Lower lobe of right lung (tissue), 2 donors: Measurements from ENCODE around the gene SLAMF9. TPM values are rescaled to one million over a fixed set of nuclear protein-coding genes. Genes with fewer than 3 reads are reported as not detected.

ENCODE experiments used
- ATAC-seq, 2 donors: fragments of 200-7000 bp; cut with Tn5 transposase; one replicate each; pipeline ENCODE4 v1.9.1; 2020 to 2022; ENCODE audit warnings: mild to moderate bottlenecking in 2 of 2, moderate library complexity in 2 of 2
- DNase-seq: peaks from one replicate; pipeline ENCODE4 v3.0.0-alpha.2; 2020
- H3K27ac ChIP-seq: fragments of 200-600 bp; one replicate; pipeline ENCODE4 v1.8.0; 2022
- H3K27me3 ChIP-seq: fragments of 200-600 bp; one replicate; pipeline ENCODE4 v1.8.0; 2022; ENCODE audit warnings: low read depth
- H3K36me3 ChIP-seq: fragments of 200-600 bp; one replicate; pipeline ENCODE4 v1.8.0; 2022; ENCODE audit warnings: mild to moderate bottlenecking
- H3K4me1 ChIP-seq: fragments of 200-600 bp; one replicate; pipeline ENCODE4 v1.8.0; 2022
- H3K4me3 ChIP-seq: fragments of 200-600 bp; one replicate; pipeline ENCODE4 v1.8.0; 2022; ENCODE audit warnings: mild to moderate bottlenecking
- H3K9me3 ChIP-seq: fragments of 200-600 bp; one replicate; pipeline ENCODE4 v1.8.0; 2022
- CTCF ChIP-seq: fragments of 200-600 bp; IDR thresholded peaks from one replicate; pipeline ENCODE4 v1.8.0; 2022; ENCODE audit warnings: antibody characterized with exemption, mild to moderate bottlenecking
- intact Hi-C: fragments of 100-400 bp; cut with DNase I; formaldehyde crosslinking; loops from one replicate; pipeline ENCODE4 v1.11.0; 2022
- total RNA-seq: library from RNA; stranded (reverse); fragmentation: NEBNext Ultra II Directional; extraction: Animal tissue kit (Norgen Biotek cat#: 25700); gene quantifications from one replicate; pipeline ENCODE4 v1.2.1, GENCODE V29; 2021
- donor health status: DM: no; HTN: yes; CAD: no; lungs with severe emphysema.

SLAMF9 gene
- total RNA-seq, 1 donor from 2014 or later = not detected

GRCh38 chr1:159902541-159902940 lies 51.5 kb downstream of the SLAMF9 start:
- TF ChIP-seq CTCF = no peak
- DNase-seq (no peak), ATAC-seq (no peak)
- Histone ChIP-seq H3K36me3 (no peaks in the 10 kb centered on the region), H3K27ac (no peak overlapping the region), H3K27me3 (no peaks in the 10 kb centered on the region), H3K4me1 (peaks cover 28% of the 10 kb centered on the region), H3K4me3 (no peak overlapping the region), H3K9me3 (no peaks in the 10 kb centered on the region)
- intact Hi-C loops = no loop called here

Other genes starting within 250 kb of the SLAMF9 start
- not detected for gene CRP, start 239.6 kb downstream of the SLAMF9 start, total RNA-seq
- 55.5 TPM for gene DUSP23, start 173.3 kb downstream of the SLAMF9 start, total RNA-seq
- 2.3 TPM for gene FCRL6, start 151.9 kb downstream of the SLAMF9 start, total RNA-seq
- 51.2 TPM for gene SLAMF8, start 127.4 kb downstream of the SLAMF9 start, total RNA-seq
- gene VSIG8, start 91.6 kb downstream of the SLAMF9 start, total RNA-seq = 0.35 TPM
- 10.2 TPM for gene CFAP45, start 54.1 kb downstream of the SLAMF9 start, total RNA-seq
- 451 TPM for gene TAGLN2, start 28.7 kb downstream of the SLAMF9 start, total RNA-seq
- gene IGSF9, start 8.6 kb downstream of the SLAMF9 start, total RNA-seq = 2.0 TPM
- 6.9 TPM for gene PIGM, start 77.8 kb upstream of the SLAMF9 start, total RNA-seq
- gene KCNJ10, start 115.9 kb upstream of the SLAMF9 start, total RNA-seq = 0.15 TPM
- gene KCNJ9, start 127.3 kb upstream of the SLAMF9 start, total RNA-seq = not detected
- 35.9 TPM for gene IGSF8, start 144.4 kb upstream of the SLAMF9 start, total RNA-seq
- 4.5 TPM for gene ATP1A2, start 161.5 kb upstream of the SLAMF9 start, total RNA-seq
- 1.1 TPM for gene ATP1A4, start 197.4 kb upstream of the SLAMF9 start, total RNA-seq
- 0.27 TPM for gene CASQ1, start 236.3 kb upstream of the SLAMF9 start, total RNA-seq